Karpas-422 (cell line): ENCODE measurements around the gene DUSP22. TPM values are rescaled to one million over a fixed set of nuclear protein-coding genes. Genes with fewer than 3 reads are reported as not detected.
A peak's percentile ranks its signal among the peaks of the same experiment; 100 is the strongest.
"Not testable (repeated sequence)": the region's sequence is repeated elsewhere in the genome, so short reads cannot be mapped to it uniquely, and the experiment has no call there.

Experiments used
- DNase-seq: peaks from one replicate; pipeline ENCODE4 v3.0.0-alpha.2; 2015
- H2AFZ ChIP-seq: fragments of 200-600 bp; sonication (generic); 2 replicates; pipeline ENCODE4 v1.6.1; 2014; ENCODE audit warnings: antibody characterized with exemption, low read length, mixed read lengths
- H3K27ac ChIP-seq: fragments of 200-600 bp; sonication (generic); 2 replicates; pipeline ENCODE4 v1.5.1; 2014; ENCODE audit warnings: mild to moderate bottlenecking, low read length, moderate library complexity
- H3K27me3 ChIP-seq: fragments of 200-600 bp; sonication (generic); 2 replicates; pipeline ENCODE4 v1.6.1; 2014; ENCODE audit warnings: low read length, mixed read lengths
- H3K36me3 ChIP-seq: fragments of 200-600 bp; sonication (generic); 2 replicates; pipeline ENCODE4 v1.6.1; 2014; ENCODE audit warnings: low read length, mixed read lengths; ENCODE audit not compliant: insufficient read depth
- H3K4me1 ChIP-seq: fragments of 200-600 bp; sonication (generic); 2 replicates; pipeline ENCODE4 v1.6.1; 2014; ENCODE audit warnings: mild to moderate bottlenecking, low read length, mixed read lengths
- H3K4me2 ChIP-seq: fragments of 200-600 bp; sonication (generic); 2 replicates; pipeline ENCODE4 v1.6.1; 2014; ENCODE audit warnings: low read length, low read depth, mild to moderate bottlenecking; ENCODE audit not compliant: poor library complexity, severe bottlenecking
- H3K4me3 ChIP-seq: fragments of 200-600 bp; sonication (generic); 2 replicates; pipeline ENCODE4 v1.5.1; 2014; ENCODE audit warnings: mild to moderate bottlenecking, antibody characterized with exemption, low read length, mixed read lengths
- H3K79me2 ChIP-seq: fragments of 200-600 bp; sonication (generic); 2 replicates; pipeline ENCODE4 v1.6.1; 2014; ENCODE audit warnings: mild to moderate bottlenecking, low read length, mixed read lengths
- H3K9ac ChIP-seq: fragments of 200-600 bp; sonication (generic); 2 replicates; pipeline ENCODE4 v1.6.0; 2014; ENCODE audit warnings: low read length
- H3K9me2 ChIP-seq: fragments of 200-600 bp; sonication (generic), shearing (Covaris generic); replicated peaks from 2 replicates; pipeline ENCODE4 v1.6.0; 2014; ENCODE audit warnings: mild to moderate bottlenecking, low read length, moderate library complexity; ENCODE audit not compliant: insufficient read depth
- H3K9me3 ChIP-seq: fragments of 300-700, 200-600 bp; sonication (generic); 2 replicates; pipeline ENCODE4 v1.6.1; 2014; ENCODE audit warnings: low read length, mixed read lengths
- H4K20me1 ChIP-seq: fragments of 200-600 bp; sonication (generic); 2 replicates; pipeline ENCODE4 v1.6.1; 2014; ENCODE audit warnings: mild to moderate bottlenecking, antibody characterized with exemption, low read length, low read depth; ENCODE audit not compliant: insufficient read depth
- total RNA-seq: library from RNA; depleted of rRNA; stranded (reverse); fragments of >200 nt; shearing (Covaris generic); gene quantifications from 2 replicates; pipeline ENCODE4 v1.2.3, GENCODE V29; 2014; ENCODE audit warnings: low replicate concordance; rRNA removed

DUSP22 gene, protein sequence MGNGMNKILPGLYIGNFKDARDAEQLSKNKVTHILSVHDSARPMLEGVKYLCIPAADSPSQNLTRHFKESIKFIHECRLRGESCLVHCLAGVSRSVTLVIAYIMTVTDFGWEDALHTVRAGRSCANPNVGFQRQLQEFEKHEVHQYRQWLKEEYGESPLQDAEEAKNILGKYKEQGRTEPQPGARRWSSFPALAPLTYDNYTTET
- total RNA-seq, result 13.2 and 15.7 TPM in 2 replicates

DNA sequence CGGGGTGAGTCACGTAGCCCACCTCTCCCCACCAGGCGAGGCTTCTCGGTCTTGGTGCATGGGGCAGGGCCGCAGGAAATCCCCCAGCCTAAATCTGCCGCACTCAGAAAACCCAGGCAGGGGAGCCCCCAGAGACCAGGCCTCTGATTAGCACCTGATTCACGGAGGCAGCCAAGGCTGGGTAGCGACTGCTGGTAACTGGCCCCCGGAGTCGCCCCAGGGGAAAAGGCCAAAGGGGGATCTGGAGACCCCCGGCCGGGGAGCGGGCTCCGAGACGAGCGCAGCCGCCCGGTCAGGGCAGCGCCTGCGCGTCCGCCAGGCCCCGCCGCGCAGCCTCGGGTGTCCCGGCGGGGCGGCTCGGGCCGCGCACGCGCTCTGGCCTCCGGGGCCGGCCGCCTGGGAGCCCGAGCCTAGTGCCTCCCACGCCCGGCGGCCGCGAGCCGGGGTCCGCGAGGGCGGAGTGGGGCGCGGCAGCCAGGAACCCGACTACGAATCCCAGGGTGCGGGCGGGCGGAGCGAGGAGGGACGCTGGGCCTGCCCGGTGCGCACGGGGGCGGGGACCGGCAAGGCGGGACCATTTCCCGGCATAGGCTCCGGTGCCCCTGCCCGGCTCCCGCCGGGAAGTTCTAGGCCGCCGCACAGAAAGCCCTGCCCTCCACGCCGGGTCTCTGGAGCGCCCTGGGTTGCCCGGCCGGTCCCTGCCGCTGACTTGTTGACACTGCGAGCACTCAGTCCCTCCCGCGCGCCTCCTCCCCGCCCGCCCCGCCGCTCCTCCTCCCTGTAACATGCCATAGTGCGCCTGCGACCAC is at the start of gene DUSP22:
TSS of gene DUSP22 (plus strand) at position 791 of the 809 bp plus-strand sequence. CDS start 53 bp downstream, outside the sequence.
- no peaks in the 10 kb centered on the region for H3K79me2 ChIP-seq
- DNase-seq, result peak; percentile 89
- peak within 1 kb of the TSS; percentile 84 for H3K9ac ChIP-seq
- peaks cover 1% of the 10 kb centered on the region; the same call in 1 of the 2 replicates for H4K20me1 ChIP-seq
- no peaks in the 10 kb centered on the region for H3K27me3 ChIP-seq
- H3K27ac ChIP-seq, result no peak within 1 kb of the TSS
- H3K4me2 ChIP-seq, result peak within 1 kb of the TSS; percentile 90
- H3K4me1 ChIP-seq, result peaks cover 33% of the 10 kb centered on the region
- H3K9me2 ChIP-seq, result no peaks in the 10 kb centered on the region
- peak within 1 kb of the TSS; percentile 82 for H3K4me3 ChIP-seq
- H2AFZ ChIP-seq, result peak within 1 kb of the TSS; percentile 99
- H3K36me3 ChIP-seq, result no peaks in the 10 kb centered on the region
- H3K9me3 ChIP-seq, result no peaks in the 10 kb centered on the region

DNA sequence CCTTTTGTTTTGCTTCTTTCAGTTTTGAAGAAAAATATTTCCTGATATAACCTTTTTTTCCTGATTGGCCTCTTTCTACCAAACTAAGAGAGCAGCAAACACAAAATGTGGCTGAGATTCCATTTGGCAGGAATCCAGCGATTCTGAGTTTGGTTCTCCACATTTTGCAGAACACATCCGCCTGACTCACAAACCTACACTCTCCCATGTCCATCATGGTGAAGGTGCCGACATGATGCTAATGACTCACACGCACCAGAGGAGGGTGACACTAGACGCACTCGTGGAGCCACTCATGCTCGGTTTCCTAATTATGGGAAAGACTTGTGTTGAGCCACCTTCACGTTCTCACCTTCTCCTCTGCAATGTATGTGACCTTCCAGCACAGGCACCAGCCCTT is 45.9 kb upstream of the DUSP22 start:
- Histone ChIP-seq H3K9me3 (no peaks in the 10 kb centered on the region), H3K4me3 (no peak overlapping the region), H3K4me1 (peaks cover 6% of the 10 kb centered on the region), H3K9me2 (no peaks in the 10 kb centered on the region), H3K9ac (no peak overlapping the region), H3K79me2 (no peaks in the 10 kb centered on the region), H4K20me1 (no peaks in the 10 kb centered on the region), H3K27me3 (no peaks in the 10 kb centered on the region), H3K4me2 (no peak overlapping the region), H3K27ac (no peak overlapping the region), H2AFZ (no peak overlapping the region), H3K36me3 (no peaks in the 10 kb centered on the region)
- peak; percentile 14 for DNase-seq

DNA sequence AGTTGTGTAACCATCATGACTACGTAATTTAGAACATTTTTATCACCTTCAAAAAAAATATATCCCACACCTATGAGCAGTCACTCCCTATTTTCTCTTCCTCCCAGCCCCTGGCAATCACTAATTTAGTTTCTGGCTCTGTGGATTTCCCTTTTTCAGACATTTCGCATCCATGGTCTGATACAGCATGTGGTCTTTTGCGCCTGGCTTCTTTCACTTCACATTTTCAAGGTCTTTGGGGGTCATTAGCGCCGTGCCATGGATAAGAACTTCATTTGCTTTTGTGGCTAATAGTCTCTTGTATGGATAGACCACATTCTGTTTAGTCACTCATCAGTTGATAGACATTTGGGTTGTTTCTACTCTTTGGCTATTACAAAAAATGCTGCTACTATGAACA is 44.9 kb upstream of the DUSP22 start:
- Histone ChIP-seq H3K27ac (no peak overlapping the region), H3K9me2 (no peaks in the 10 kb centered on the region), H3K27me3 (no peaks in the 10 kb centered on the region), H3K9me3 (no peaks in the 10 kb centered on the region), H3K79me2 (no peaks in the 10 kb centered on the region), H3K4me3 (no peak overlapping the region), H3K4me1 (peaks cover 6% of the 10 kb centered on the region), H3K9ac (no peak overlapping the region), H4K20me1 (no peaks in the 10 kb centered on the region), H3K4me2 (no peak overlapping the region), H3K36me3 (no peaks in the 10 kb centered on the region), H2AFZ (no peak overlapping the region)
- no peak for DNase-seq

DNA sequence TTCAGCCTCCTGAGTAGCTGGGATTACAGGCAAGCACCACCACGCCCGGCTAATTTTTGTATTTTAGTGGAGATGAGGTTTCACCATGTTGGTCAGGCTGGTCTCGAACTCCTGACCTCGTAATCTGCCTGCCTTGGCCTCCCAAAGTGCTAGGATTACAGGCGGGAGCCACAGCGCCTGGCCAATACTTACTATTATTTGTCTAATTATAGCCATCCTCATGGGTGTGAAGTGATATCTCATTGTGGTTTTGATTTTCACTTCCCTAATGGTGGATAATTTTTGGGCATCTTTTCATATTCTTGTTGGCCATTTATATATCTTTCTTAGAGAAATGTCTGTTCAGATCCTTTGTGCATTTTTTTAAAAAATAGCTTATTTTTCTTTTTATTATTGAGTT is 44.2 kb upstream of the DUSP22 start:
- H3K4me3 ChIP-seq, H4K20me1 ChIP-seq, H2AFZ ChIP-seq, H3K4me2 ChIP-seq, H3K4me1 ChIP-seq, H3K36me3 ChIP-seq, H3K9me2 ChIP-seq, H3K27ac ChIP-seq, H3K9ac ChIP-seq, H3K79me2 ChIP-seq, H3K9me3 ChIP-seq, H3K27me3 ChIP-seq: not testable (repeated sequence)
- peak; percentile 39 for DNase-seq

DNA sequence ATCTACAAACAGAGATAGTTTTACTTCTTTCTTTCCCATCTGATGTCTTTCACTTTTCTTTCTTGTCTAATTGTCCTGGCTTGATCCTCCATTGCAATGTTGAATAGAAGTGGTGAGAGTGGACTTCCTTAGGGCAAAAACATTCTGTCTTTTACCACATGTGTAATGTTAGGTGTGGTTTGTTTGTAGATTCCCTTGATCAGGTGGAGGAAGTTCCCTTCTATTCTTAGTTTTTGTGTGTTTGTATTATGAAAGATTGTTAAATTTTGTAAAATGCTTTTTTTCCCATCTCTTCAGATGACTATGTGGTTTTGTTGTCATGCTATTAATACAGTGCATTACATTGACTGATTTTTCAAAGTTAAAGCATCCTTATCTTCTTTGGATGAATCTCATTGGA is 41.6 kb upstream of the DUSP22 start:
- Histone ChIP-seq H3K9me3 (no peaks in the 10 kb centered on the region), H3K4me2 (no peak overlapping the region), H3K9ac (no peak overlapping the region), H3K79me2 (no peaks in the 10 kb centered on the region), H2AFZ (no peak overlapping the region), H3K9me2 (no peaks in the 10 kb centered on the region), H3K4me3 (no peak overlapping the region), H3K27ac (no peak overlapping the region), H3K4me1 (peaks cover 6% of the 10 kb centered on the region), H3K36me3 (no peaks in the 10 kb centered on the region), H4K20me1 (no peaks in the 10 kb centered on the region), H3K27me3 (no peaks in the 10 kb centered on the region)
- peak; percentile 9 for DNase-seq

DNA sequence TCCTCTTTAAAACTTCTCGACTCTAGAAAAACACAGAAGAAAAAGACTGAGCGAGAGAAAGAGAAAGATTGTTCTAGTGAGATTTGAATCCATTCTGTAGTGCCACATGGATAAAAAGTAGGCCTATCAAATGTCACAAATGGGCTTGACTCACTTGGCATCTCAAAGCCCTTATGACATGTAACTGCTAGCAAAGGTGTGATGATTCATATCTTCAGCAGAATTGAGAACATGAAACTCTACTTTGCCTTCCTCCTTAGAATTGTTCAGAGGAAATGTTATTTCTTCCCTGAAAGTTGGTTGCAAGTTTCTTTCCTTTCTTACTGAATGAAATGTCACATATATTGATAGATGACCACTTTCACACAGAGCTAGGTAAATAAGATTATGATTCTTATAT is 40.4 kb upstream of the DUSP22 start:
- H4K20me1 ChIP-seq, result no peaks in the 10 kb centered on the region
- no peaks in the 10 kb centered on the region for H3K79me2 ChIP-seq
- no peaks in the 10 kb centered on the region for H3K36me3 ChIP-seq
- H3K9ac ChIP-seq, result no peak overlapping the region
- DNase-seq, result no peak
- H3K4me3 ChIP-seq, result no peak overlapping the region
- H3K9me3 ChIP-seq, result no peaks in the 10 kb centered on the region
- H3K4me1 ChIP-seq, result peaks cover 6% of the 10 kb centered on the region
- no peak overlapping the region for H2AFZ ChIP-seq
- no peak overlapping the region for H3K27ac ChIP-seq
- no peaks in the 10 kb centered on the region for H3K27me3 ChIP-seq
- H3K4me2 ChIP-seq, result no peak overlapping the region
- no peaks in the 10 kb centered on the region for H3K9me2 ChIP-seq

DNA sequence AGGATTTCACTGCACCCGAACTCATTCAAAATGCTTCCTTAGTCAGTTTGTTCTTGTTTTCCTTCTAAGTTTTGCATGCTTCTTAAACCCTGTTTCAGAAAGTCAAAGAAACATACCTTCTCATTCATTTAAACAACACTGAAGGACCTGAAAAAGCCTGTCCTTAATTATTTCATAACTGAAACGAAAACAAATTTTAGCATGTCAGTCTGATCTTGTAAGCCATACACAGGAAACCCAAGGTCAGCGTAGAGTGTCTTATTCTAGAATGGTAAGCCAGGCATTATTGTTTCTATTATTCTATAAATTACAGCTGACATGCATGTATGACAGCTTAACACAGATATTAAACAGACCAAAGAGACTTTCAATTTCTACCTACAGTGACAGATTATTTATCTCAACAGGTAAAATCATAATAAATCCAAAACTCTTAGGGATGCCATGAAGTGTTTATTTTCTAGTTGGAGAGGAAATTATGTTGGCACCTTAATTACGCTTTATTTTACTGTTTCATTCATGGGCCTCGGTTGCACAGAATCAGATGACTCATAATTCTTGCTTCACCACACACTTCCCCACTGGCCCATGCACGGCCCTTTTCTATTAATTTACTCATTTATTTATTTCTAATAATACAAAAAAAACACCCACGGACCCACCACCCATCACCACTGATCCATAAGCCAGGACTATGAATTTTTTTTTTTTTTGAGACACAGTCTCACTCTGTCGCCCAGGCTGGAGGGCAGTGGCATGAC is 39.3 kb upstream of the DUSP22 start:
- no peaks in the 10 kb centered on the region for H3K9me2 ChIP-seq
- H2AFZ ChIP-seq, result no peak overlapping the region
- no peak overlapping the region for H3K4me2 ChIP-seq
- DNase-seq, result no peak
- H3K9me3 ChIP-seq, result no peaks in the 10 kb centered on the region
- no peak overlapping the region for H3K9ac ChIP-seq
- no peaks in the 10 kb centered on the region for H4K20me1 ChIP-seq
- peaks cover 6% of the 10 kb centered on the region for H3K4me1 ChIP-seq
- H3K36me3 ChIP-seq, result no peaks in the 10 kb centered on the region
- H3K4me3 ChIP-seq, result no peak overlapping the region
- H3K79me2 ChIP-seq, result no peaks in the 10 kb centered on the region
- no peak overlapping the region for H3K27ac ChIP-seq
- H3K27me3 ChIP-seq, result no peaks in the 10 kb centered on the region

DNA sequence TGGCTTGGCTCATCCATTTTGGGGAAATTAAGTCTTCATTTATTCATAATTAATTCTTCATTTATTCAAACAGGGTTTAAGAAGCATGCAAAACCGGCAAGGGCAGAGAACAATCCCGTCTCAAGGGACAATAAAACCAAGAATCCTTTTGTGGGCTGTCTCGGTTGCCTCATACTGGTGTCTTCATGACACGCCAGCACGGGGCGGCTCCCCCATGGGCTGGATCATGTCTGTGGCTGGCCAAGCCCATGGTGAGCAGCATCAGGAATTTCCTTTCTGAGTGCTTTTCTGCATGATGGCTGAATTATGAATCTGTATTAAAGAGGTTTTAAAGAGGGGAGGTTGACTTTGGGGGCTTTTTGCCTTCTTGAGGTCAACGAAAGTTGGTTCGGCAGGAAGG is 38.3 kb upstream of the DUSP22 start:
- Histone ChIP-seq H3K79me2 (no peaks in the 10 kb centered on the region), H3K9ac (no peak overlapping the region), H2AFZ (no peak overlapping the region), H3K4me1 (no peaks in the 10 kb centered on the region), H3K27me3 (no peaks in the 10 kb centered on the region), H3K36me3 (no peaks in the 10 kb centered on the region), H3K27ac (no peak overlapping the region), H3K9me2 (no peaks in the 10 kb centered on the region), H3K9me3 (no peaks in the 10 kb centered on the region), H3K4me2 (no peak overlapping the region), H3K4me3 (no peak overlapping the region), H4K20me1 (no peaks in the 10 kb centered on the region)
- DNase-seq, result no peak
